Measurements from ENCODE around the gene AFAP1. TPM values are rescaled to one million over a fixed set of nuclear protein-coding genes. Genes with fewer than 3 reads are reported as not detected.

The AFAP1 gene
- polyA plus RNA-seq, 3 donors, result 22.6 to 32.7 (median 25.7) TPM

- no peak for DNase-seq (ENCODE audit: extremely low read depth in 1 of 11, low read depth in 9 of 11, low spot score in 4 of 11)
These were observed 225.9 kb downstream of the AFAP1 start for GRCh38 chr4:7713757-7714156.

GRCh38 chr4:7712021-7712671, 227.5 kb downstream of the AFAP1 start:
- no peak for DNase-seq (ENCODE audit: extremely low read depth in 1 of 11, low read depth in 9 of 11, low spot score in 4 of 11)

DNA sequence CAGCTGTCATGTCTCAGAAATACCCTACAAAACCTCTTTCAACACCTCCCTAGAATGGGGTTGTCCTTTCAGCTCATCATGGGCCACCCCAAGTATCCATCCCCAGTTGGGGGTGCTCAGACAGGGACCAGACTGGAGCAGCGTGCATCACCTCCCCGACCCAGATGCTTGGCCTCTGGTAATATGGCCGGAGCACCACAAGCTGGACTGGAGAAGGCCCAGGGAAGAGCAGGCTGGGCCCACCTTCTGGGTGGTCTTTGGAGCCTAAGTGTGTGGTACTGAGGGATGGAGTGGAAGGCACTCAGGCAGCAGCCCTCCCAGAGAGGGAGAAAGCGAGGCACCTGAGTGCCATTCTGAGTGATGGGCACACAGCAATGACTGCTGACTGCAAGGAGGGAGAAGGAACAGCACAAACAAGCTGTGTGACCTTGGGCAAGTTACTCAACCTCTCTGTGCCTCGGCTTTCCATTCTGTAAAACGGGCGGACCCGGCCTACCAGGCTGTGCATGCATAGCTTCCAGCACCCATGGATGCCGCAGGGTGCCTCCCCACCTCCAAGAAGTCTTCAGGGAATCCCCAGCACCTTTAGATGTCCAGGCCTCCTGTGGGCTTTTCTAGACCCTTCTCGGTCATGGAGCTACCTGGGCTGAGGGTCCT, 228.2 kb downstream of the AFAP1 start:
- no peak for DNase-seq (ENCODE audit: extremely low read depth in 1 of 11, low read depth in 9 of 11, low spot score in 4 of 11)

DNA sequence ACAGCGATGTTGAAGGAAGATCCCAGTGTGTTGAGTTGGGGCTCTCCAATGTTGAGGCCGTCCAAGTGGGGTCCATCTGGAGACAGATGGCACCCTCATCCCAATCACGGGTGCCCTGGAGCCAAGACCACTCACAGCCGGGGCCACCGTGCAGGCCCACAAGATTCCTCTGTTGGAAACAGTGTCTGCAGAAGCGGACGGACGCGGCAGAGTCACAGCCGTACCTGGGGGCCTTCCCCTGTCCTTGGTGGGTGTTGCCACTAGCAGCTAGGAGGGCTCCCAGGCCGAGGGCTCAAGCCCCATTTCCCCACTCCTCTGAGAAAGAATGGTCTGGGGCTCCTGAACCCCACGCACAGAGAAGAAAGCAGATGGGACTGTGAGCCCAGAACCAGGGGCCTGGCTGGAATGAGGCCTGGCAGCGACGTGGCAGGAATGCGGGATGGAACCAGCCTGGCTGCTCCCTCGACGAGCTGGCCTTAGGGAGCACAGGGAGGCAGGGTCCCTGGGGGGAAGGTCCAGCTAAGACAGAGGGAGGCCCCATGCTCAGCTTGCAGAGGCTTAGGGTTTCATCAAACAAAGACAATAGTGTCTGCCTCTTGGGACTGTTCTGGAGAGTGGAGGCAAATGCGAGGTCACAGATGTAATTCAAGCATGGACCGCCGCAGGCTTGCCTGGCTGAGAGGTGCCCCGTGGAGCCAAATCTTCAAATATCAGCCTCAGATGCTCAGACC, 228.9 kb downstream of the AFAP1 start:
- DNase-seq (ENCODE audit: extremely low read depth in 1 of 11, low read depth in 9 of 11, low spot score in 4 of 11), result no peak

GRCh38 chr4:7710126-7710525, 229.5 kb downstream of the AFAP1 start:
- no peak for DNase-seq (ENCODE audit: extremely low read depth in 1 of 11, low read depth in 9 of 11, low spot score in 4 of 11)

- no peak for DNase-seq (ENCODE audit: extremely low read depth in 1 of 11, low read depth in 9 of 11, low spot score in 4 of 11)
These were observed 230.2 kb downstream of the AFAP1 start for GRCh38 chr4:7709431-7709830.

DNA sequence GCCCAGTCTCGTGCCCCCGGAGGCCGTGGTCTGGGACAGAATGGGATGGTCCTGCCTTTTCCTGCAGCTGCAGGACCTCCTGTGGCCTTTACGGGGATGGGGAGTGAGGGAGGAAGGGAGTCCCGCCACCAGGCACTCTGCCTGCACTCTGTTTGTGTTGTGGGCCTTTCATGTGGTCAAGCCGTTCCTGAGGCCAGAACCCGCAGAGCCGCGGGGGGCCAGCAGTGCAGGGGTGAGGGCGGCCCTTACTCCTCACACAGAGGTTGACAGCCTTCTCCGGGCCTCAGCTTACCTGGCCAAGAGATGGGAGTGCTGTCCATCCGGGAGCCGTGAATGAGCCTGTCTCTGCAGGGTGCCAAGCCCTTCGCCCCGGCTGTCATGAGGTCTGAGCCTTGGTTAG, 230.7 kb downstream of the AFAP1 start:
- no peak for DNase-seq (ENCODE audit: extremely low read depth in 1 of 11, low read depth in 9 of 11, low spot score in 4 of 11)

Other genes starting within 250 kb of the AFAP1 start
- gene ABLIM2, start 219.0 kb upstream of the AFAP1 start, polyA plus RNA-seq (ENCODE audit: insufficient read length in 3 of 3), result 1 to 10 TPM; 4.9 to 8.1 (median 5.6) TPM

Data from renal cortex interstitium (tissue), 11 donors.